H1 (cell line): ENCODE measurements around the gene CRY1. TPM values are rescaled to one million over a fixed set of nuclear protein-coding genes. Genes with fewer than 3 reads are reported as not detected.

Source experiments
- CTCF ChIA-PET: fragments of 300-600 bp; sonication (Branson Sonifier 250); formaldehyde crosslinking; loops from one replicate; lab custom pipeline; 2021; ENCODE audit not compliant: partially characterized antibody; lab: Charles Lee
- POLR2A ChIA-PET: fragments of 300-600 bp; sonication (Branson Sonifier 250); formaldehyde crosslinking; loops from one replicate; lab custom pipeline; 2021; ENCODE audit warnings: inconsistent platforms; ENCODE audit not compliant: partially characterized antibody; lab: Charles Lee
- DNase-seq, 2 experiments: peaks; one replicate each; pipeline versions ENCODE4 v3.0.0 to v3.0.0-alpha.2; 2010 to 2022; ENCODE audit warnings: low spot score in 2 of 2, low read depth in 1 of 2, mixed read lengths in 1 of 2
- FAIRE-seq: peaks from 2 replicates; lab custom pipeline; 2011; peaks lifted over from hg19 to GRCh38; lab: Jason Lieb, UNC
- H2AFZ ChIP-seq: 2 replicates; pipeline ENCODE4 v1.8.1; 2012; ENCODE audit warnings: low read length, inconsistent platforms
- H2AK5ac ChIP-seq: 2 replicates; pipeline ENCODE4 v1.6.1; 2013; ENCODE audit warnings: low read depth, low read length
- H2BK120ac ChIP-seq: replicated peaks from 2 replicates; pipeline ENCODE3; 2013; ENCODE audit warnings: low read depth, low read length, inconsistent platforms
- H2BK12ac ChIP-seq: 2 replicates; pipeline ENCODE4 v1.6.1; 2013; ENCODE audit warnings: low read depth, low read length
- H2BK15ac ChIP-seq: 2 replicates; pipeline ENCODE4 v1.6.1; 2013; ENCODE audit warnings: low read length
- H2BK20ac ChIP-seq: 2 replicates; pipeline ENCODE4 v1.6.1; 2013; ENCODE audit warnings: low read length
- H2BK5ac ChIP-seq: 2 replicates; pipeline ENCODE4 v1.6.1; 2013; ENCODE audit warnings: low read depth, low read length
- H3K14ac ChIP-seq: 2 replicates; pipeline ENCODE4 v1.6.1; 2013; ENCODE audit warnings: inconsistent platforms; ENCODE audit not compliant: insufficient read length
- H3K18ac ChIP-seq: 2 replicates; pipeline ENCODE4 v1.6.1; 2013; ENCODE audit warnings: low read length; ENCODE audit errors: extremely low read depth
- H3K23ac ChIP-seq: 2 replicates; pipeline ENCODE4 v1.6.1; 2013; ENCODE audit warnings: inconsistent platforms; ENCODE audit not compliant: insufficient read length
- H3K23me2 ChIP-seq: 2 replicates; pipeline ENCODE4 v1.6.1; 2013; ENCODE audit warnings: low read depth, low read length
- H3K27ac ChIP-seq: 2 replicates; pipeline ENCODE4 v1.6.1; 2011; ENCODE audit warnings: low read depth, low read length, inconsistent platforms
- H3K27me3 ChIP-seq, 4 experiments: replicated peaks in 1 of 4; 1 replicate in 1 of 4; 2 replicates in 3 of 4; pipeline versions ENCODE4 v1.6.1 to v1.8.1; 2011 to 2013; ENCODE audit warnings: low read length in 3 of 4, mild to moderate bottlenecking in 3 of 4, inconsistent platforms in 2 of 4, mixed read lengths in 2 of 4, moderate library complexity in 1 of 4; ENCODE audit not compliant: control insufficient read depth in 3 of 4, insufficient read depth in 3 of 4; ENCODE audit errors: extremely low read depth in 1 of 4
- H3K36me3 ChIP-seq, 4 experiments: 2 replicates each; pipeline versions ENCODE4 v1.6.1 to v1.8.1; 2011 to 2013; ENCODE audit warnings: mild to moderate bottlenecking in 4 of 4, low read length in 3 of 4, moderate library complexity in 2 of 4, control low read depth in 1 of 4, inconsistent platforms in 1 of 4; ENCODE audit not compliant: insufficient read depth in 4 of 4, control insufficient read depth in 2 of 4
- H3K4ac ChIP-seq: replicated peaks from 2 replicates; pipeline ENCODE3; 2013; ENCODE audit warnings: low read length, low read depth, mixed read lengths, inconsistent platforms; ENCODE audit not compliant: insufficient read length
- H3K4me1 ChIP-seq, 4 experiments: replicated peaks in 1 of 4; 1 replicate in 1 of 4; 2 replicates in 3 of 4; pipeline versions ENCODE4 v1.6.1 to v1.8.1; 2011 to 2013; ENCODE audit warnings: low read length in 3 of 4, inconsistent platforms in 2 of 4, mixed read lengths in 1 of 4; ENCODE audit not compliant: insufficient read depth in 4 of 4, control insufficient read depth in 3 of 4
- H3K4me2 ChIP-seq, 2 experiments: 2 replicates each; pipeline versions ENCODE4 v1.6.1 to v1.8.1; 2011 to 2013; ENCODE audit warnings: low read depth in 2 of 2, low read length in 2 of 2, control low read depth in 1 of 2, inconsistent platforms in 1 of 2, mild to moderate bottlenecking in 1 of 2; ENCODE audit not compliant: insufficient read depth in 1 of 2
- H3K4me3 ChIP-seq, 4 experiments: fragments of 200-600, 300-600 bp in 1 of 4; sonication (generic), shearing (Covaris generic), sonication (Bioruptor Twin) in 1 of 4; 2 replicates each; pipeline versions ENCODE4 v1.5.1 to v1.8.1; 2011 to 2016; ENCODE audit warnings: low read length in 4 of 4, low read depth in 3 of 4, control low read depth in 2 of 4, inconsistent platforms in 2 of 4, mild to moderate bottlenecking in 2 of 4, mixed read lengths in 1 of 4, moderate library complexity in 1 of 4; ENCODE audit not compliant: insufficient read depth in 2 of 4; ENCODE audit errors: extremely low read depth in 1 of 4
- H3K56ac ChIP-seq: replicated peaks from 2 replicates; pipeline ENCODE3; 2013; ENCODE audit warnings: low read depth, mild to moderate bottlenecking, mixed read lengths, low read length, inconsistent platforms; ENCODE audit not compliant: insufficient read length
- H3K79me1 ChIP-seq: 2 replicates; pipeline ENCODE4 v1.6.1; 2013; ENCODE audit warnings: low read depth, low read length, control low read depth
- H3K79me2 ChIP-seq, 2 experiments: 2 replicates each; pipeline versions ENCODE4 v1.6.1 to v1.8.1; 2012 to 2013; ENCODE audit warnings: low read length in 2 of 2, mild to moderate bottlenecking in 2 of 2, inconsistent platforms in 1 of 2; ENCODE audit not compliant: insufficient read depth in 2 of 2, control insufficient read depth in 1 of 2
- H3K9ac ChIP-seq, 4 experiments: replicated peaks in 1 of 4; 1 replicate in 1 of 4; 2 replicates in 3 of 4; pipeline versions ENCODE4 v1.6.1 to v1.8.1; 2011 to 2013; ENCODE audit warnings: low read depth in 3 of 4, low read length in 3 of 4, control low read depth in 2 of 4, mild to moderate bottlenecking in 2 of 4, moderate library complexity in 2 of 4, inconsistent platforms in 1 of 4; ENCODE audit errors: extremely low read depth in 1 of 4
- H3K9me3 ChIP-seq, 2 experiments: 2 replicates each; pipeline versions ENCODE4 v1.6.1 to v1.8.1; 2012 to 2013; ENCODE audit warnings: mild to moderate bottlenecking in 2 of 2, moderate library complexity in 2 of 2, control low read depth in 1 of 2, inconsistent platforms in 1 of 2, low read depth in 1 of 2, low read length in 1 of 2, mixed read lengths in 1 of 2; ENCODE audit not compliant: insufficient read depth in 2 of 2
- H4K20me1 ChIP-seq, 2 experiments: replicated peaks in 1 of 2; 2 replicates each; pipeline versions ENCODE3 to v1.8.1; 2011 to 2013; ENCODE audit warnings: inconsistent platforms in 2 of 2, low read length in 2 of 2, mild to moderate bottlenecking in 1 of 2; ENCODE audit not compliant: insufficient read depth in 2 of 2, control insufficient read depth in 1 of 2
- H4K5ac ChIP-seq: 2 replicates; pipeline ENCODE4 v1.6.1; 2013; ENCODE audit warnings: low read length, low read depth, mixed read lengths, inconsistent platforms; ENCODE audit not compliant: insufficient read length
- H4K8ac ChIP-seq: 2 replicates; pipeline ENCODE4 v1.8.0; 2013; ENCODE audit warnings: mild to moderate bottlenecking, moderate library complexity, low read length, inconsistent platforms; ENCODE audit not compliant: insufficient read depth; ENCODE audit errors: extremely low read depth
- H4K91ac ChIP-seq: replicated peaks from 2 replicates; pipeline ENCODE3; 2013; ENCODE audit warnings: low read length, mixed read lengths, inconsistent platforms; ENCODE audit not compliant: insufficient read length
- CTBP2 ChIP-seq: IDR thresholded peaks from 2 replicates; pipeline ENCODE4 v1.7.0; 2011; ENCODE audit warnings: borderline replicate concordance, mild to moderate bottlenecking, moderate library complexity, mixed read lengths, low read length; ENCODE audit not compliant: insufficient read depth, insufficient read length
- EP300 ChIP-seq, 2 experiments: IDR thresholded peaks; 1 replicate in 1 of 2; 2 replicates in 1 of 2; pipeline ENCODE4 v1.6.1; 2011 to 2012; ENCODE audit warnings: low read depth in 2 of 2, low read length in 2 of 2, mild to moderate bottlenecking in 2 of 2, borderline replicate concordance in 1 of 2, inconsistent platforms in 1 of 2, moderate library complexity in 1 of 2
- FOSL1 ChIP-seq: IDR thresholded peaks from 2 replicates; pipeline ENCODE4 v1.6.1; 2011; ENCODE audit warnings: mild to moderate bottlenecking, low read depth, low read length, moderate library complexity; ENCODE audit not compliant: insufficient read depth
- KDM1A ChIP-seq: fragments of 200-600, 300-600 bp; sonication (generic); IDR thresholded peaks from 2 replicates; pipeline ENCODE4 v1.7.1; 2016; ENCODE audit warnings: mild to moderate bottlenecking, low read length, borderline replicate concordance
- KDM4A ChIP-seq: IDR thresholded peaks from one replicate; pipeline ENCODE4 v1.7.1; 2012; ENCODE audit warnings: low read depth, mild to moderate bottlenecking, moderate library complexity, low read length, inconsistent platforms; ENCODE audit not compliant: severe bottlenecking
- KDM5A ChIP-seq: fragments of 200-600 bp; IDR thresholded peaks from 2 replicates; pipeline ENCODE4 v1.7.1; 2012; ENCODE audit warnings: mild to moderate bottlenecking, low read length, inconsistent platforms, mixed read lengths
- MAFK ChIP-seq: IDR thresholded peaks from 2 replicates; pipeline ENCODE4 v1.6.1; 2012; ENCODE audit warnings: low read depth, mild to moderate bottlenecking, improper control_type of control experiment, low read length
- PHF8 ChIP-seq: fragments of 200-600 bp; sonication (generic); conservative IDR thresholded peaks from 2 replicates; pipeline ENCODE4 v1.7.1; 2012; ENCODE audit warnings: low read depth, mild to moderate bottlenecking, inconsistent platforms, low read length, moderate library complexity
- POLR2AphosphoS5 ChIP-seq: IDR thresholded peaks from 2 replicates; pipeline ENCODE4 v1.6.1; 2011; ENCODE audit warnings: low read depth, low read length
- RXRA ChIP-seq: IDR thresholded peaks from 2 replicates; pipeline ENCODE4 v1.6.1; 2011; ENCODE audit warnings: low read depth, mild to moderate bottlenecking, low read length, moderate library complexity; ENCODE audit not compliant: insufficient read depth
- SP2 ChIP-seq: IDR thresholded peaks from 2 replicates; pipeline ENCODE4 v1.6.1; 2012; ENCODE audit warnings: mild to moderate bottlenecking, low read length, inconsistent platforms
- TAF1 ChIP-seq: IDR thresholded peaks from 2 replicates; pipeline ENCODE4 v1.6.1; 2011; ENCODE audit warnings: mild to moderate bottlenecking, low read depth, low read length
- TCF12 ChIP-seq: IDR thresholded peaks from 2 replicates; pipeline ENCODE4 v1.6.1; 2011; ENCODE audit warnings: low read depth, mild to moderate bottlenecking, low read length
- USF2 ChIP-seq: IDR thresholded peaks from 2 replicates; pipeline ENCODE4 v1.6.1; 2011; ENCODE audit warnings: low read length, improper control_type of control experiment
- WGBS, 2 experiments: shearing (Covaris generic) in 1 of 2; methylation state at CpG; one replicate each; pipeline versions ENCODE4 v1.1.6 to v1.1.7; 2013 to 2015; ENCODE audit warnings: low lambda C conversion rate in 2 of 2, mixed read lengths in 2 of 2, inconsistent platforms in 1 of 2, low coverage in 1 of 2, missing lambda C conversion rate in 1 of 2; ENCODE audit not compliant: insufficient replicate concordance in 2 of 2, insufficient coverage in 1 of 2, insufficient read length in 1 of 2; ENCODE audit errors: extremely low coverage in 1 of 2, missing lambda C conversion rate in 1 of 2; 5-methylcytosine and 5-hydroxymethylcytosine counted together
- polyA plus RNA-seq, 7 experiments: library from polyadenylated mRNA; depleted of rRNA in 3 of 7; stranded (reverse) in 5 of 7; unstranded in 2 of 7; fragments of >200 nt in 5 of 7; fragments of 200-250 nt in 2 of 7; gene quantifications; 1 replicate in 5 of 7; 2 replicates in 1 of 7; 4 replicates in 1 of 7; pipeline versions ENCODE4 v1.2.1 to v1.2.3, GENCODE V29; 2011 to 2013; ENCODE audit warnings: missing spikeins in 2 of 7, mixed read lengths in 2 of 7
- total RNA-seq: library from RNA; stranded (reverse); fragmentation: NEBNext Ultra II Directional; extraction: Animal tissue kit (Norgen Biotek cat#: 25700); gene quantifications from 2 replicates; pipeline ENCODE4 v1.2.1, GENCODE V29; 2021

CRY1 gene
- total and polyA plus RNA-seq, 2 of the 8 experiments (the other 6 are each of a cell fraction or from before 2014, with no cell fraction given), result 13.6 to 25.1 TPM

DNA sequence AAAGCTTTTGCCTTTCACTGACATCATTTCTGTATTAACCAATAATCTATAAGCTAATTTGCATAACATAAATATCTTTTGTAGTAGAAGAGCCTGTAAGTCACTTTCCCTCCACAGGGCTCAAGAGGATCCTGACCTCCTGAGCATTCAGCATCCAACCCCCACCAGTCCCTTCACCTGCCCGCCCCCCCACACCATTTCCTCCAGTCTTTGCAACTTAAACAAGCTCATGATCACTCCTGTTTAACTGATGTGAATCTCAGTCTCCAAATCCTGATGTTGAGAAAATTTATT is 12.0 kb upstream of the CRY1 start:
- Histone ChIP-seq H2BK12ac (no peak overlapping the region), H2BK20ac (no peak overlapping the region), H3K23me2 (no peaks in the 10 kb centered on the region), H4K8ac (no peak overlapping the region), H4K20me1 (no peaks in the 10 kb centered on the region), H3K27me3 (no peaks in the 10 kb centered on the region), H4K5ac (no peak overlapping the region), H2BK120ac (no peak overlapping the region), H3K4me3 (no peak overlapping the region), H3K18ac (no peak overlapping the region), H4K91ac (no peak overlapping the region), H3K9ac (no peak overlapping the region), H3K27ac (no peak overlapping the region), H2BK5ac (no peak overlapping the region), H3K9me3 (no peaks in the 10 kb centered on the region), H2AFZ (no peak overlapping the region), H2BK15ac (no peak overlapping the region), H3K4me1 (no peaks in the 10 kb centered on the region), H3K14ac (no peak overlapping the region), H2AK5ac (no peak overlapping the region), H3K23ac (no peak overlapping the region), H3K4ac (no peak overlapping the region), H3K79me2 (no peaks in the 10 kb centered on the region), H3K4me2 (no peak overlapping the region), H3K79me1 (no peaks in the 10 kb centered on the region), H3K56ac (no peak overlapping the region), H3K36me3 (no peaks in the 10 kb centered on the region)
- ChIA-PET POLR2A (interaction anchor here (1.1 to 1.7 kb wide), 2 partner anchors 12 to 13 kb away, joined by 3 to 7 read pairs; partner anchors contain the start of gene CRY1), CTCF (interaction anchor here (0.7 to 5.5 kb wide), 36 partner anchors 9 to 816 kb away, joined by 3 to 77 read pairs (median 4); partner anchors contain the start of genes CRY1, MTERF2 and TMEM263)
- no peak for FAIRE-seq
- no peak for DNase-seq
- WGBS, 2 experiments, result 64% methylated on average over 1 of the region's 1 CpG; no CpG with 5 or more reads in 1 of the 2 experiments
- TF ChIP-seq EP300 (IDR thresholded peaks at IDR 0.05; ENCODE audit: borderline replicate concordance in 1 of 2, low read depth in 2 of 2, low read length in 2 of 2) (no peak), TAF1 (no peak), KDM5A (no peak), SP2 (no peak), KDM4A (no peak), USF2 (no peak), FOSL1 (no peak), RXRA (no peak), POLR2AphosphoS5 (no peak), PHF8 (no peak), CTBP2 (no peak), TCF12 (no peak), MAFK (no peak), KDM1A (no peak)
